AG04449 (cell line): ENCODE data around the gene PDF.

ENCODE experiments used
- CTCF ChIA-PET: fragments of 350-600 bp; formaldehyde crosslinking; extraction: SDS; loops from one replicate; lab custom pipeline; 2021; ENCODE audit warnings: antibody characterized with exemption; lab: Yijun Ruan, JAX
- POLR2A ChIA-PET: fragments of 400-600, 350-600 bp; formaldehyde crosslinking; extraction: SDS; loops from one replicate; lab custom pipeline; 2020; ENCODE audit warnings: antibody characterized with exemption, inconsistent platforms; lab: Yijun Ruan, JAX
- DNase-seq: peaks from one replicate; pipeline ENCODE4 v3.0.0-alpha.2; 2010; ENCODE audit warnings: low read depth, low spot score
- H3K4me3 ChIP-seq: 2 replicates; pipeline ENCODE4 v1.5.1; 2011; ENCODE audit warnings: low read depth, mild to moderate bottlenecking, control low read depth, low read length
- TF ChIP-seq, protein P1 (sequence below): IDR thresholded peaks from one replicate; pipeline ENCODE4 v1.5.1; 2011; ENCODE audit warnings: mild to moderate bottlenecking, moderate library complexity, low read length, control low read depth, inconsistent platforms; ENCODE audit not compliant: insufficient read depth; ENCODE audit errors: missing control alignments

Gene PDF

DNA sequence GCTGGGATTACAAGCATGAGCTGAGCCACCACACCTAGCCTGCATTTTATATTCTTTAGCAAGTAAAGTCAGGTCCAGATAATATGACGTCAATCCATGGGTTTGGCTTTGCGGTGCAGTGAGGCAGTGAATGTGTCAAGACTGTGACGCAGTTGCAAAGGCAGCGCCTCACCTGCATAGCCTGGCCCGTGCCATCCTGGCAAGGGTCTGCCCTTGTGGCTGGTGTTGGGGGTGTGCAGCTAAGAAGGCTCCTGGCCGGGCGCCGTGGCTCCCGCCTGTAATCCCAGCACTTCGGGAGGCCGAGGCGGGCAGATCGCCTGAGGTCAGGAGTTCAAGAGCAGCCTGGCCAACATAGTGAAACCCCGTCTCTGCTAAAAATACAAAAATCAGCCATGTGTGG, 7.0 kb downstream of the PDF start:
- DNase-seq, result no peak
- TF ChIP-seq, protein P1, sequence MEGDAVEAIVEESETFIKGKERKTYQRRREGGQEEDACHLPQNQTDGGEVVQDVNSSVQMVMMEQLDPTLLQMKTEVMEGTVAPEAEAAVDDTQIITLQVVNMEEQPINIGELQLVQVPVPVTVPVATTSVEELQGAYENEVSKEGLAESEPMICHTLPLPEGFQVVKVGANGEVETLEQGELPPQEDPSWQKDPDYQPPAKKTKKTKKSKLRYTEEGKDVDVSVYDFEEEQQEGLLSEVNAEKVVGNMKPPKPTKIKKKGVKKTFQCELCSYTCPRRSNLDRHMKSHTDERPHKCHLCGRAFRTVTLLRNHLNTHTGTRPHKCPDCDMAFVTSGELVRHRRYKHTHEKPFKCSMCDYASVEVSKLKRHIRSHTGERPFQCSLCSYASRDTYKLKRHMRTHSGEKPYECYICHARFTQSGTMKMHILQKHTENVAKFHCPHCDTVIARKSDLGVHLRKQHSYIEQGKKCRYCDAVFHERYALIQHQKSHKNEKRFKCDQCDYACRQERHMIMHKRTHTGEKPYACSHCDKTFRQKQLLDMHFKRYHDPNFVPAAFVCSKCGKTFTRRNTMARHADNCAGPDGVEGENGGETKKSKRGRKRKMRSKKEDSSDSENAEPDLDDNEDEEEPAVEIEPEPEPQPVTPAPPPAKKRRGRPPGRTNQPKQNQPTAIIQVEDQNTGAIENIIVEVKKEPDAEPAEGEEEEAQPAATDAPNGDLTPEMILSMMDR, result no peak
- POLR2A ChIA-PET, result no interaction called here
- CTCF ChIA-PET, result interaction anchor here (0.7 to 8.9 kb wide), 2 partner anchors 9 to 157 kb away, joined by 3 to 52 read pairs; no protein-coding TSS in a partner anchor
- no peak overlapping the region for H3K4me3 ChIP-seq

DNA sequence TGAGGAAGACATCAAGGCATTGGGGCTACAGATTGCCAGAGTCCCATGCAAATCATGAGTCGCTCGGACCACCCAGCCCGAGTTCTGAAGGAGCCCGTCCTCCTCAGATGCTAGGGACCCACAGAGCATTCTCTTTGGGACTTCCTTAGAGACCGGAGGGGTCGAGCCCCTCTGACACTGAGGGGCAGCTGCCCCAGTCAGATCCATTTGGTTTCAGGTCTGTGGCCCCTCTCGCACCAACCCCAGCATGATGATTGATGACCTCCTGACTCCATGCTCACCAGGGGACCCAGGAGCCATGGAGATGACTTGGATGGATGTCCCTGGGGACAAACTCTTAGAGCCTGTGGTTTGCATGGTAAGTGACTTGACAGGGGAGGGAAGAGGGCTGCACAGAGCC, 8.0 kb downstream of the PDF start:
- POLR2A ChIA-PET, result no interaction called here
- TF ChIP-seq, protein P1, result no peak
- no peak for DNase-seq
- CTCF ChIA-PET, result interaction anchor here (8.9 kb wide), 1 partner anchor 8 kb away, joined by 52 read pairs; no protein-coding TSS in a partner anchor
- no peak overlapping the region for H3K4me3 ChIP-seq

DNA sequence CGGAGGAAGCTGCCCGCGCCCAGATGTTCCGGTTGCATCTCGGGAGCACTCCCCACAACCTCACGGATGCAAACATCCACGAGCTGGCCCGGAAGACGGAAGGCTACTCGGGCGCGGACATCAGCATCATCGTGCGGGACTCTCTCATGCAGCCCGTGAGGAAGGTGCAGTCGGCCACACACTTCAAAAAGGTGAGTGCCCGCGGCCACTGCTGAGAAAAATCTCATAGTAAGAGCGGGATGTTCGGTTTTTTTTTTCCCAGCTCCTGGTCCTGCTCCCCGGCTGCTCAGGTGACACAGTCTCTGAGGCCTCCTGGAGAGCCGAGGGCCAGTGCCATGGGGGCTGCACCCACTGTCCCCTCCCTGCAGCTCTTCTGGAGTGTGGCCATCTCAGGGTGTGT, 9.3 kb downstream of the PDF start:
- POLR2A ChIA-PET, result no interaction called here
- DNase-seq, result no peak
- TF ChIP-seq, protein P1, result no peak
- no peak overlapping the region for H3K4me3 ChIP-seq
- CTCF ChIA-PET, result no interaction called here

DNA sequence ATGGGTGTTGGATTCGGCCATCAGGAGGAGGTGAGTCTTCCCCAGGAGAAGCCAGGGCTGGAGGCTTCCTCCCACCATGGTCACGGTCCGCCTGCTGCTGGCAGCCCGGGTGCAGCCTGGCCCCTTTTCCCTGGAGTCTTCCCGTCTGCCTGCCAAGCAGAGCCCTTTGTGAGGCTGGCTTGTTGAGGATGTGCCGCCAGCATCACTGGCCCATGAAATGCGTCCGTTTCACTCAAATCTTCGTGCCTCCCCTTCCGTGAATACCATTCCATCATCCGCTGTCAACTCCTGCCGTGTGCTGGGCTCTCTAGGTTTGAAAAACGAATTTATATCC, 9.7 kb downstream of the PDF start:
- H3K4me3 ChIP-seq, result no peak overlapping the region
- CTCF ChIA-PET, result no interaction called here
- TF ChIP-seq, protein P1, result no peak
- POLR2A ChIA-PET, result interaction anchor here (1.0 kb wide), 1 partner anchor 8 kb away, joined by 3 read pairs; no protein-coding TSS in a partner anchor
- no peak for DNase-seq

DNA sequence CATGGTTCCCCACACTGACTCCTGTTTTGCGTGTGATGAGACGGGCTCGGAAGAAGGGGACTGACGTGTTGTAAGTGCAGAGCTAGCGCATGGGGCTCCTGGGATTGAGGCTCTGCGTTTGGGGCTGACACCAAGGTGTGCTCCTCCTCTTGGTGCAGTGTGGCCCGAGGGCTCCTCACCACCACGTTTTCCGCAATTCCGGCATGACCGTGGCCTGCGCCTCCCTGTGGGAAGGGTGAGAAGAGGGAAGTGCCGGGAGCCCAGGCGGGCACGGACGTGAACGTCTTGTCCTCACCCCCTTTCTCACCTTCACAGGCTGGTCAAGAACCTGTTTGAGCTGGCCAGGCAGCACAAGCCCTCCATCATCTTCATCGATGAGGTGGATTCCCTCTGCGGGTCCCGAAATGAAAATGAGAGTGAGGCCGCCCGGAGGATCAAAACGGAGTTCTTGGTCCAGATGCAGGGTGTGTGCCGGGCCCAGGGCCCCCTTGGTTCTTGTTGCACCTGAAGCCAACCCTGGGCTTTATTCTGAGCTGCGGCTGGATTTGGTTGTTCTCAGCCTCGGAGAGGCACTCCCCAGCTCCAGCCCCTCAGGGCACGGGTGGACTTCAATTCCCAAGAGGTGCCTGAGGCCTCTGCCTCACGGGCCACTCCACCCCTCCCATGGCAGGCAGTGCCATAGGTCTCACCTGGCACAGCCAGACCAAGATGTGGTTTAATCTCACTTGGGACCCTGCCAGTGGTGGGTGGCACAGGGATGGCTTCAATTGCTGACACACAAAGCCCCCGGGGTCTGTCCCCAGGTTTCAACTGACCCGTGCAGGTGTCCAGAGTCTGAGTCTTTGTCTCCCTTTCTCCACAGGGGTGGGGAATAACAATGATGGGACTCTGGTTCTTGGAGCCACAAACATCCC, 10.3 kb downstream of the PDF start:
- no peak for DNase-seq
- ChIA-PET POLR2A (interaction anchor here (1.0 kb wide), 1 partner anchor 9 kb away, joined by 3 read pairs; no protein-coding TSS in a partner anchor), CTCF (interaction anchor here (1.0 kb wide), 1 partner anchor 10 kb away, joined by 4 read pairs; the partner anchor contains the start of gene PDF)
- TF ChIP-seq, protein P1, result no peak
- H3K4me3 ChIP-seq, result no peak overlapping the region

DNA sequence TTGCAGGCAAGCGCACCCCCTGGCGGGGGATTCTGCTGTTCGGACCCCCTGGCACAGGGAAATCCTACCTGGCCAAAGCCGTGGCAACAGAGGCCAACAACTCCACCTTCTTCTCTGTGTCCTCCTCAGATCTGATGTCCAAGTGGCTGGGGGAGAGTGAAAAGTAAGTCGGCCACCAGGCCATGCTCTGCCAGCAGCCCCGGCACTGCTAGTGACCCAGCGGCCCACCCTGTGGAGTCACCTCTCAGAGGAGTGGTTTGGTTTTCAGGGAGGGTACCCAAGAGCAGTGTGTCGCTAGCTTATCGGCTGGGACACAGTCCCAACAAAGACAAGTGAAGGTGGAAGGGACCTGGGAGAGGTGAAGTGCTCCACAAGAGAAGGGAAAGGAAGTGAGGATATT, 11.0 kb downstream of the PDF start:
- TF ChIP-seq, protein P1, result no peak
- POLR2A ChIA-PET, result no interaction called here
- DNase-seq, result no peak
- no peak overlapping the region for H3K4me3 ChIP-seq
- CTCF ChIA-PET, result interaction anchor here (1.0 to 1.9 kb wide), 3 partner anchors 9 to 435 kb away, joined by 4 read pairs; partner anchors contain the start of genes NOB1 and PDF
